WTC11 (cell line): ENCODE data around the gene DHDH. TPM values are rescaled to one million over a fixed set of nuclear protein-coding genes. Genes with fewer than 3 reads are reported as not detected.

ENCODE experiments used
- ATAC-seq: fragments of 200-7000 bp; cut with Tn5 transposase; 2 replicates; pipeline ENCODE4 v1.10.0; 2021; ENCODE audit warnings: mild to moderate bottlenecking, moderate library complexity
- CTCF ChIA-PET: fragments of 300-600 bp; sonication (Branson Sonifier 250); formaldehyde crosslinking; loops from one replicate; lab custom pipeline; 2021; ENCODE audit warnings: antibody characterized with exemption; lab: Charles Lee
- POLR2A ChIA-PET: fragments of 350-600 bp; sonication (Branson Sonifier 250); formaldehyde crosslinking; loops from one replicate; lab custom pipeline; 2021; ENCODE audit warnings: antibody characterized with exemption; lab: Charles Lee
- DNase-seq: peaks from one replicate; pipeline ENCODE4 v3.0.0; 2021; ENCODE audit warnings: low spot score
- H3K27ac Mint-ChIP-seq: 2 replicates; pipeline ENCODE4 v1.8.0; 2021; ENCODE audit warnings: mixed read lengths
- H3K27me3 Mint-ChIP-seq: 2 replicates; pipeline ENCODE4 v1.8.0; 2021; ENCODE audit warnings: low read depth, mild to moderate bottlenecking, moderate library complexity, mixed read lengths
- H3K36me3 Mint-ChIP-seq: 2 replicates; pipeline ENCODE4 v1.8.0; 2021; ENCODE audit warnings: mixed read lengths
- H3K4me1 Mint-ChIP-seq: 2 replicates; pipeline ENCODE4 v1.8.0; 2022; ENCODE audit warnings: mixed read lengths
- H3K4me3 Mint-ChIP-seq: 2 replicates; pipeline ENCODE4 v1.8.0; 2021; ENCODE audit warnings: mild to moderate bottlenecking, moderate library complexity, mixed read lengths
- H3K9me3 Mint-ChIP-seq: 2 replicates; pipeline ENCODE4 v1.8.0; 2021; ENCODE audit warnings: mixed read lengths
- ATF1 ChIP-seq: sonication (generic); formaldehyde crosslinking; IDR thresholded peaks from 2 replicates; pipeline ENCODE4 v1.8.1; 2023; ENCODE audit warnings: mild to moderate bottlenecking, moderate library complexity, missing genetic modification reagents
- CREB1 ChIP-seq: sonication (generic); formaldehyde crosslinking; IDR thresholded peaks from 2 replicates; pipeline ENCODE4 v1.8.0; 2023; ENCODE audit warnings: mild to moderate bottlenecking, missing genetic modification reagents
- CTCF ChIP-seq: fragments of 200-600 bp; IDR thresholded peaks from 2 replicates; pipeline ENCODE4 v1.8.0; 2022; ENCODE audit warnings: antibody characterized with exemption
- EMX1 ChIP-seq: fragments of 250-450 bp; sonication (Bioruptor Pico); IDR thresholded peaks from 2 replicates; pipeline ENCODE4 v1.8.0; 2021; ENCODE audit warnings: mild to moderate bottlenecking
- FOXP1 ChIP-seq: sonication (generic); formaldehyde crosslinking; IDR thresholded peaks from 2 replicates; pipeline ENCODE4 v1.8.0; 2022; ENCODE audit warnings: missing genetic modification reagents, mild to moderate bottlenecking, moderate library complexity, borderline replicate concordance
- FOXP4 ChIP-seq: sonication (generic); formaldehyde crosslinking; IDR thresholded peaks from 2 replicates; pipeline ENCODE4 v1.8.0; 2022; ENCODE audit warnings: mild to moderate bottlenecking, missing genetic modification reagents
- JAZF1 ChIP-seq: fragments of 250-450 bp; sonication (Bioruptor Pico); IDR thresholded peaks from 2 replicates; pipeline ENCODE4 v1.9.0; 2021; ENCODE audit warnings: moderate library complexity, mild to moderate bottlenecking, inconsistent platforms
- NR1H2 ChIP-seq: sonication (generic); formaldehyde crosslinking; IDR thresholded peaks from 2 replicates; pipeline ENCODE4 v1.9.0; 2021; ENCODE audit warnings: mild to moderate bottlenecking, moderate library complexity, missing genetic modification reagents
- PREB ChIP-seq: sonication (generic); formaldehyde crosslinking; IDR thresholded peaks from 2 replicates; pipeline ENCODE4 v1.8.1; 2022; ENCODE audit warnings: mild to moderate bottlenecking, missing genetic modification reagents, moderate library complexity, borderline replicate concordance
- TEAD4 ChIP-seq: sonication (generic); formaldehyde crosslinking; IDR thresholded peaks from 2 replicates; pipeline ENCODE4 v1.8.0; 2022; ENCODE audit warnings: mild to moderate bottlenecking, missing genetic modification reagents
- TP53 ChIP-seq: sonication (generic); formaldehyde crosslinking; IDR thresholded peaks from 2 replicates; pipeline ENCODE4 v1.8.1; 2023; ENCODE audit warnings: mild to moderate bottlenecking, missing genetic modification reagents
- ZNF416 ChIP-seq: fragments of 250-450 bp; sonication (Bioruptor Pico); IDR thresholded peaks from 2 replicates; pipeline ENCODE4 v1.9.0; 2021; ENCODE audit warnings: mild to moderate bottlenecking, inconsistent platforms
- ZNF423 ChIP-seq: fragments of 250-450 bp; sonication (Bioruptor Pico); IDR thresholded peaks from 2 replicates; pipeline ENCODE4 v2.1.2; 2022; ENCODE audit warnings: mild to moderate bottlenecking, moderate library complexity
- total RNA-seq: library from RNA; stranded (reverse); gene quantifications from 3 replicates; pipeline ENCODE4 v1.2.3, GENCODE V29; 2021
- TF ChIP-seq, protein P1 (sequence below): sonication (generic); formaldehyde crosslinking; IDR thresholded peaks from 2 replicates; pipeline ENCODE4 v1.8.0; 2023; ENCODE audit warnings: missing genetic modification reagents, mild to moderate bottlenecking, borderline replicate concordance
- TF ChIP-seq, protein P2 (sequence below): sonication (generic); formaldehyde crosslinking; IDR thresholded peaks from 2 replicates; pipeline ENCODE4 v1.8.1; 2023; ENCODE audit warnings: mild to moderate bottlenecking, missing genetic modification reagents
- TF ChIP-seq, protein P3 (sequence below): fragments of 250-450 bp; sonication (Bioruptor Pico); IDR thresholded peaks from 2 replicates; pipeline ENCODE4 v1.8.0; 2021; ENCODE audit warnings: mild to moderate bottlenecking

Gene DHDH
- total RNA-seq, 1 experiment from 2014 or later, result 3.0 TPM

GRCh38 chr19:48943081-48943480, 9.6 kb downstream of the DHDH start (continued):
- TF ChIP-seq, protein P1, sequence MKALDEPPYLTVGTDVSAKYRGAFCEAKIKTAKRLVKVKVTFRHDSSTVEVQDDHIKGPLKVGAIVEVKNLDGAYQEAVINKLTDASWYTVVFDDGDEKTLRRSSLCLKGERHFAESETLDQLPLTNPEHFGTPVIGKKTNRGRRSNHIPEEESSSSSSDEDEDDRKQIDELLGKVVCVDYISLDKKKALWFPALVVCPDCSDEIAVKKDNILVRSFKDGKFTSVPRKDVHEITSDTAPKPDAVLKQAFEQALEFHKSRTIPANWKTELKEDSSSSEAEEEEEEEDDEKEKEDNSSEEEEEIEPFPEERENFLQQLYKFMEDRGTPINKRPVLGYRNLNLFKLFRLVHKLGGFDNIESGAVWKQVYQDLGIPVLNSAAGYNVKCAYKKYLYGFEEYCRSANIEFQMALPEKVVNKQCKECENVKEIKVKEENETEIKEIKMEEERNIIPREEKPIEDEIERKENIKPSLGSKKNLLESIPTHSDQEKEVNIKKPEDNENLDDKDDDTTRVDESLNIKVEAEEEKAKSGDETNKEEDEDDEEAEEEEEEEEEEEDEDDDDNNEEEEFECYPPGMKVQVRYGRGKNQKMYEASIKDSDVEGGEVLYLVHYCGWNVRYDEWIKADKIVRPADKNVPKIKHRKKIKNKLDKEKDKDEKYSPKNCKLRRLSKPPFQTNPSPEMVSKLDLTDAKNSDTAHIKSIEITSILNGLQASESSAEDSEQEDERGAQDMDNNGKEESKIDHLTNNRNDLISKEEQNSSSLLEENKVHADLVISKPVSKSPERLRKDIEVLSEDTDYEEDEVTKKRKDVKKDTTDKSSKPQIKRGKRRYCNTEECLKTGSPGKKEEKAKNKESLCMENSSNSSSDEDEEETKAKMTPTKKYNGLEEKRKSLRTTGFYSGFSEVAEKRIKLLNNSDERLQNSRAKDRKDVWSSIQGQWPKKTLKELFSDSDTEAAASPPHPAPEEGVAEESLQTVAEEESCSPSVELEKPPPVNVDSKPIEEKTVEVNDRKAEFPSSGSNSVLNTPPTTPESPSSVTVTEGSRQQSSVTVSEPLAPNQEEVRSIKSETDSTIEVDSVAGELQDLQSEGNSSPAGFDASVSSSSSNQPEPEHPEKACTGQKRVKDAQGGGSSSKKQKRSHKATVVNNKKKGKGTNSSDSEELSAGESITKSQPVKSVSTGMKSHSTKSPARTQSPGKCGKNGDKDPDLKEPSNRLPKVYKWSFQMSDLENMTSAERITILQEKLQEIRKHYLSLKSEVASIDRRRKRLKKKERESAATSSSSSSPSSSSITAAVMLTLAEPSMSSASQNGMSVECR (CRISPR knock-in tag), result no peak
- TF ChIP-seq JAZF1 (CRISPR knock-in tag), result no peak

- no peaks in the 10 kb centered on the region for H3K4me1 Mint-ChIP-seq
- ATAC-seq (no peak), DNase-seq (no peak)
- no peak overlapping the region for H3K27ac Mint-ChIP-seq
- peaks cover 10% of the 10 kb centered on the region for H3K27me3 Mint-ChIP-seq
- H3K4me3 Mint-ChIP-seq, result no peak overlapping the region
- ChIA-PET POLR2A (no interaction called here), CTCF (interaction anchor here (0.6 to 2.4 kb wide), 2 partner anchors 25 to 27 kb away, joined by 3 to 10 read pairs; no protein-coding TSS in a partner anchor)
- peaks cover 11% of the 10 kb centered on the region for H3K36me3 Mint-ChIP-seq
- H3K9me3 Mint-ChIP-seq, result peaks cover 6% of the 10 kb centered on the region
- TF ChIP-seq, protein P2, sequence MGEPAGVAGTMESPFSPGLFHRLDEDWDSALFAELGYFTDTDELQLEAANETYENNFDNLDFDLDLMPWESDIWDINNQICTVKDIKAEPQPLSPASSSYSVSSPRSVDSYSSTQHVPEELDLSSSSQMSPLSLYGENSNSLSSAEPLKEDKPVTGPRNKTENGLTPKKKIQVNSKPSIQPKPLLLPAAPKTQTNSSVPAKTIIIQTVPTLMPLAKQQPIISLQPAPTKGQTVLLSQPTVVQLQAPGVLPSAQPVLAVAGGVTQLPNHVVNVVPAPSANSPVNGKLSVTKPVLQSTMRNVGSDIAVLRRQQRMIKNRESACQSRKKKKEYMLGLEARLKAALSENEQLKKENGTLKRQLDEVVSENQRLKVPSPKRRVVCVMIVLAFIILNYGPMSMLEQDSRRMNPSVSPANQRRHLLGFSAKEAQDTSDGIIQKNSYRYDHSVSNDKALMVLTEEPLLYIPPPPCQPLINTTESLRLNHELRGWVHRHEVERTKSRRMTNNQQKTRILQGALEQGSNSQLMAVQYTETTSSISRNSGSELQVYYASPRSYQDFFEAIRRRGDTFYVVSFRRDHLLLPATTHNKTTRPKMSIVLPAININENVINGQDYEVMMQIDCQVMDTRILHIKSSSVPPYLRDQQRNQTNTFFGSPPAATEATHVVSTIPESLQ (CRISPR knock-in tag), result no peak
- TF ChIP-seq, protein P3, sequence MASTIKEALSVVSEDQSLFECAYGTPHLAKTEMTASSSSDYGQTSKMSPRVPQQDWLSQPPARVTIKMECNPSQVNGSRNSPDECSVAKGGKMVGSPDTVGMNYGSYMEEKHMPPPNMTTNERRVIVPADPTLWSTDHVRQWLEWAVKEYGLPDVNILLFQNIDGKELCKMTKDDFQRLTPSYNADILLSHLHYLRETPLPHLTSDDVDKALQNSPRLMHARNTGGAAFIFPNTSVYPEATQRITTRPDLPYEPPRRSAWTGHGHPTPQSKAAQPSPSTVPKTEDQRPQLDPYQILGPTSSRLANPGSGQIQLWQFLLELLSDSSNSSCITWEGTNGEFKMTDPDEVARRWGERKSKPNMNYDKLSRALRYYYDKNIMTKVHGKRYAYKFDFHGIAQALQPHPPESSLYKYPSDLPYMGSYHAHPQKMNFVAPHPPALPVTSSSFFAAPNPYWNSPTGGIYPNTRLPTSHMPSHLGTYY, result no peak
- TF ChIP-seq ZNF423 (CRISPR knock-in tag), result no peak
- TF ChIP-seq TEAD4 (CRISPR knock-in tag), result no peak
- no peak for TF ChIP-seq PREB (CRISPR knock-in tag)
- TF ChIP-seq FOXP4 (CRISPR knock-in tag), result no peak
- TF ChIP-seq TP53, result no peak
- no peak for TF ChIP-seq FOXP1
- TF ChIP-seq EMX1 (CRISPR knock-in tag), result no peak
- no peak for TF ChIP-seq ZNF416 (CRISPR knock-in tag)
- no peak for TF ChIP-seq NR1H2 (CRISPR knock-in tag)
- TF ChIP-seq CREB1 (CRISPR knock-in tag), result no peak
- TF ChIP-seq ATF1 (CRISPR knock-in tag), result no peak
- TF ChIP-seq CTCF, result no peak
- TF ChIP-seq, all 79 proteins: peak for 0
Observed at GRCh38 chr19:48945415-48945814, 11.9 kb downstream of the DHDH start.
